Fibroblast of skin of abdomen (primary cell): ENCODE results near the gene MAP4K4.

Experiments
- DNase-seq: peaks from one replicate; pipeline ENCODE4 v3.0.0-alpha.2; 2013

MAP4K4 gene

DNA sequence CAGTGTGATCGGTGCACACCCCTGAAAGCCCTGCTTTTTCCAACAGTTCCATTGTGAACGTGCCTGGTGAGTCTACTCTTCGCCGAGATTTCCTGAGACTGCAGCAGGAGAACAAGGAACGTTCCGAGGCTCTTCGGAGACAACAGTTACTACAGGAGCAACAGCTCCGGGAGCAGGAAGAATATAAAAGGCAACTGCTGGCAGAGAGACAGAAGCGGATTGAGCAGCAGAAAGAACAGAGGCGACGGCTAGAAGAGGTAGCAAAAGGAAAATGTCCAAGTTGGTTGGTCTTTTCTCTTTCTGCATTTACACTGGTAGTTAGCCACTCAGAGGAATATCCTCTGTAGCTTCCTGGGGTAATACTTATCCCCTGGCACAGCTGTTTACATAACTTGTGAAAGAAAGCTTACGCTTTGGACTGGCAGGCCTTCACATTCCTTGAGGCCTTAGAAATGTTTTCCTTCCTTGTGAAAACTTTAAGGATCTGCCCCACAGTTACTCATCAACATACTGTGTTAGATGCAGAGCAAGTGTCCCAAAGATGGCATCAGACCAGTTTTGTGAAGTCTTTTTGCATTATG lies 146.6 kb downstream of the MAP4K4 start:
- no peak for DNase-seq

DNA sequence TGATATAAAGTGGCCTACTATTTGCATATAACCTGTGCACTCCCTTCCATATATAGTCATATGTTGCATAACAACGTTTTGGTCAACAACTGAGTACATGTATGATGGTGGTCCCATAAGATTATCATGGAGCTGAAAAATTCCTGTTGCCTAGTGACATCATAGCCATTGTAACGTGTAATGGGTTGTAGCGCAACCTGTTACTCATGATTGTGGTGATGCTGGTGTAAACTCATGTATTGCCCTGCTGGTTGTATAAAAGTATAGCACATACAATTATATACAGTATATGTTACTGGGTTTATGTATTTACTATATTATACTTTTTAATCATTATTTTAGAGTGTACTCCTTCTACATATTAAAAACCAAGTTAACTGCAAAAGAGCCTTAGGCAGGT lies 149.5 kb downstream of the MAP4K4 start:
- no peak for DNase-seq

DNA sequence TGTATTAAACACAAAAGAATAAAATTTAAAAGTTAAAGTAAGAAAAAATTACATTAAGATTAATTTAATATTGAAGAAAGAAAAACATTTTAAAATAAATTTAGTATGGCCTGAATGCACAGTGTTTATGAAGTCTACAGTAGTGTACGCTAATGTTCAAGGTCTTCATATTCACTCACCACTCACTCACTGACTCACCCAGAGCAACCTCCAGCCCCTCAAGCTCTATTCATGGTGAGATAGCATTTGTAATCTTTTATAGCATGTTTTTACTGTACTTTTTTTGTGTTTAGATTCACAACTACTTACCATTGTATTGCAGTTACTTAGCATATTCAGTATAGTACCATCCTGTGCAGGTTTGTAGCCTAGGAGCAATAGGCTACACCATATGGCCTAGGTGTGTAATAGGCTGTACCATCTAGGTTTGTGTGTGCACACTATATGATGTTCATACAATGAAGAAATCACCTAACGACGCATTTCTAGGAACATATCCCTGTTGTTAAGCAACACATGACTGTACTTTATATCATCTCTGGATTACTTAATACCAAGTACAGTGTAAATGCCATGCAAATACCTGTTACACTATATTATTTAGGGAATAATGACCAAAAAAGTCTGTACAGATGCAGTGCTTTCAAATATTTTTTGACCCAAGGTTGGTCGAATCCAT lies 150.3 kb downstream of the MAP4K4 start:
- no peak for DNase-seq

DNA sequence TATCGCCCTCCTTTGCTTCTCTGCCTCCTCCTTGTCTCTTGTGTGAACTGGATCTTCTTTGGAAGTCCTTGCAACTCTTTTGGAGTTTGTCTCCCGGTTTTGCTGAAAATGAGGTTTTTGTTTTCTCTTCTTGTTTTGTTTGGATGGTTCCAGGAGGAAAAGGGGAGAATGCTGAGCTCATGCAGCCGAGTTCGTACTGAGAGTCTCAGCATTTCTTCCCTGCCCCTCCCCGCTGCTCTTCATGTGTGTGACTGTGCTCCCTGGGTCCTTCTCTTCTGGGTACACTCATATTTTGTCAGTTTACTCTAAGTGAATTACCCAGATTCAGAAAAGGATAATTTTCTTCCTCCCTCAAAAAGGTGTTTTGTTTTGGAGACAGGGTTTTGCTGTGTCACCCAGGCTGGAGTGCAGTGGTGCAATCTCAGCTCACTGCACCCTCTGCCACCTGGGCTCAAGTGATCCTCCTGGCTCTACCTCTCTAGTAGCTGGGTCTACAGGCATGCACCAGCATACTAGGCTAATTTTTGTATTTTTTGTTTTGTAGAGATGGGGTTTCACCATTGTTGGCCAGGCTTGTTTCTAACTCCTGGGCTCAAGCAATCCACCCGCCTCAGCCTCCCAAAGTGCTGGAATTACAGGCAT lies 151.4 kb downstream of the MAP4K4 start:
- DNase-seq: no peak

DNA sequence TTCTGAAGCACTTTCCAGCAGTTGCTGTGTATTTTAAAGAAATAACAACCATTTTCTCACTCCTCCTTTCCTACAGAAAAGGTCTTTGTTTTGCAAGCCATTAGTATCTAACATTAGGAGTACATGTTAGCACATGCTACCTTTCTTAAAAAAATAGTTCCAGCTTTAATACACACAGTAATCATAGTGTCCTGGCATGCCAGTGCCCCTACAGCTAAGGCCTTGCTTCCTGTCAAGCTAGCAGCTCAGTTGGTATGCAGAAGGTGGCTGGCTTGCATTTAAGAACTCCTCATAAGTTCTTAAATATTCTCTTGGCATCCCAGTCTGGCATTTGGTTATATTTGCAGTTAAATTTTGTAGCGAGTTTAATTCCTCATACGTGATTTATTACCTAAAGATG lies 152.9 kb downstream of the MAP4K4 start:
- no peak for DNase-seq

DNA sequence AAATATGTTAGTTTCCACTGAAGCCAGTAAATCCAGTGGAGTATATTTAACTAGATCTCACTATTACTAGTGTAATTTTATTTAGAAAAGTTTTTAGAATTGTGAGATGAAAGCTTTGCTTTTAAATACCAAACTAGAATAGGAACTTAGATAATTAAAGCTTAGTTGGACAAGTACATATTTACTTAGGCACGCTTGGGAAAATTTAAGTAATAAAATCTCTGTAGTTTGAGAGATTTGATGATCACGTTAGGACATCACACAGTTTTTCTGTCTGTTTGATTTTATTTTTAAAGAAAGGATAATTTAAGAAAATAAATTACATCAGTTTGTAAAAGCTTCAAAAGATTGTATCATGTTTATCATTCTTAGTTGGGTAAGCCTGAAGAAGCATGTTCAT lies 153.5 kb downstream of the MAP4K4 start:
- DNase-seq: no peak

DNA sequence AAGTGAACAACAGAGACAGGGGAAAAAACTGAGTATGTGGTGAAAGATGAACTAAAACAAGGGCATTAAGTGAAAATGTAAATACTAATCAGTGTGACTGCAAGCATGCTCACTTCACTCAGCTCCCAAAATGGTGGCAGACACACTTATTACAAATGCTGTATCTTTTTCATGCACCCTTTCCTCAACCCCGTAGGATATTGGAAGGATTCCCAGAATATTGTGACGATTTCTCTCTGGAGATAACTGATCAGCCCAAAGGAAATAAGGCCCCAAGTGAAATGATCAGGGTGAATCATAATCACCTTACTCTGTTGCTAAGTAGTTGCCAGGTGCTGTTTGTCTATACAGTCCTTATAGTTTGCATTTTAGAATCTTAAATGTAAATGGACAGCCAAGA lies 155.3 kb downstream of the MAP4K4 start:
- no peak for DNase-seq

DNA sequence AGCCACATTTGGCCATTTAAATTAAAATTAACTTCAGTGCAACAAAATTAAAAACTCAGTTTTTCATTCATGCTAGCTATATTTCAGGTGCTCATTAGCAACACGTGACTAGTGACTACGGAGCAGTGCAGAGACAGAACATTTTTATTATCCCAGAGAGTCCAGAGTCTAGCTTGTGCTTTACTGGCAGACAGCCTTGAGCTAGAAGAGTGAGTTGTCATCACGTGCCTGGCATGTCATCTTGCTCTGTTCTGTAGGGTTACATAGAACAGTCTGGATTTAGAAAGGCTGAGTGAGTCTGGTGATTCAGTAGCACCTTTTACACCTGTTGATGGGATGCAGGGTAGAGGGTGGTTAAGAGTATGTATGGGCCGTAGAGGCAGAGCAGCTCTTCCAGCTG lies 157.4 kb downstream of the MAP4K4 start:
- DNase-seq: no peak

DNA sequence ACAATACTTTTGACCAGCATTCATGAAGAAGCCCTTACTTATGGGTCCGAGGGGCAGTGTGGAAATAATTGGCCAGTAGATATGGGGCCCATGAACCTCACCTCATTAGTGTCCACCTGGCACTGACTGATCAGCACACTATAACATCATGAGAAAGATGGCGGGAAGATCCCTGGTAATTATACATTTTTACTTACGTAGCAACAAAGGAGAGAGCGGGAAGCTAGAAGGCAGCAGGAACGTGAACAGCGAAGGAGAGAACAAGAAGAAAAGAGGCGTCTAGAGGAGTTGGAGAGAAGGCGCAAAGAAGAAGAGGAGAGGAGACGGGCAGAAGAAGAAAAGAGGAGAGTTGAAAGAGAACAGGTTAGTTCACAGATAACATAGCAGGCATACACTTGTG lies 158.3 kb downstream of the MAP4K4 start:
- no peak for DNase-seq

DNA sequence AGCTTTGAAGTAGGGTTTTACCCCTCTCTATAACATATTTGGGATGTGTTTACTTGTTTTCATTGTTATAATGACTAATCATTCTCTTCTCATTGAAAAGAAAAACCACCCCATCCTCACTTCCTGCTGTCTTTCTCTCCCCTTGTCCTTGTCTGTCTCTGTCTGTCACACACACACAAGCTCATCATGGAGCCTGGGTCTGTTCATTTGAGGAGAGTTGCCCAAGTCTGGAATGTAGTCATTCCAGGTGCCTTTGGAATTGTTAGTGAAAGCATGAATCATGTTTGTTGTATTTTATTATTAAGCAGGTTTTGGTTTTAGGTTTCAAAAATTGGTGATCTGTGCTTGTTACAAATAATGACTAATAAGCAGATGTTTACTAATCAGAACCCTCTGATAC lies 160.7 kb downstream of the MAP4K4 start:
- DNase-seq: no peak

DNA sequence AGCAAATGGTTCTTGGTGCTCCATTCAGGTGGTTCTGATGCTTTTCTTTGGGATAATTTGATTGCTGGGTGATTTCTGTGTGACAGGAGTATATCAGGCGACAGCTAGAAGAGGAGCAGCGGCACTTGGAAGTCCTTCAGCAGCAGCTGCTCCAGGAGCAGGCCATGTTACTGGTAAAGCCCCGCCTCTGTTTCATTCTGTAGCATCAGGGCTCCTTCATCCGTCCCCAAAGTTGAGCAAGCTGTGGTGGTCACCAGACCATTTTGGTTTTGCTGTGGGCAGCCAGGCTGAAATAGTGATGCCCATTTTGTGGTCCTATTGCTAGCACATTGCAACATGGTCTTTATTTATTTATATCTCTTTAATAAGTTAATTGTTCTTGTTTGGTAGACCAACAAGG lies 161.4 kb downstream of the MAP4K4 start:
- DNase-seq: no peak

DNA sequence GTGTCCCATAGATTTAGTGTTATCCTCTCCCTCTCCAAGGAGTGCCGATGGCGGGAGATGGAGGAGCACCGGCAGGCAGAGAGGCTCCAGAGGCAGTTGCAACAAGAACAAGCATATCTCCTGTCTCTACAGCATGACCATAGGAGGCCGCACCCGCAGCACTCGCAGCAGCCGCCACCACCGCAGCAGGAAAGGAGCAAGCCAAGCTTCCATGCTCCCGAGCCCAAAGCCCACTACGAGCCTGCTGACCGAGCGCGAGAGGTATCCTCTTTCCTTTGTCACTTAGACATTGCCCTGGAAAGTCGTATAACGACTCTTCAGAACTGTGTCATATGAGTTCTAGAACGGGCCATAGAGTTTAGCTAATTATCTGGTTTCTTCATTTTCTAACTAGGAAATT lies 162.1 kb downstream of the MAP4K4 start:
- no peak for DNase-seq

DNA sequence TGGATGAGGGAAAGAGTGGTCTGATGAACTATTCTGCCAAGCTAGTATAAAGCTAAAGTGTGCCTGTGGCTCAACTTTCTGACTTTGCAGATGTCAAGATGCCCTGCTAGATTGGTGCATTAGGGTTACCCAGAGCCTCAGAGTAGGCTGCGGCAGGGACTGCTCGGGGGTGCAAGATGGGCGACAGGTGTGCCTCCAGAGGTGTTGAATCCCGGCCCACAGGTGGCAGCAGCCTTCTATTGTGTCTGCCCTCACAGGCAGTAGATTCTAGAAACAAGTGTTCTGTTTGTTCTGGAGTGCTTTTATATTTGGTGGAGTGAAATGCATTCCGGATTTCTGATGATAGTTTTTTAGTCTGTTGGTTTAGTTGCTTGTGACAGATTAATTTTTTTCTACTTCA lies 162.7 kb downstream of the MAP4K4 start:
- DNase-seq: no peak

DNA sequence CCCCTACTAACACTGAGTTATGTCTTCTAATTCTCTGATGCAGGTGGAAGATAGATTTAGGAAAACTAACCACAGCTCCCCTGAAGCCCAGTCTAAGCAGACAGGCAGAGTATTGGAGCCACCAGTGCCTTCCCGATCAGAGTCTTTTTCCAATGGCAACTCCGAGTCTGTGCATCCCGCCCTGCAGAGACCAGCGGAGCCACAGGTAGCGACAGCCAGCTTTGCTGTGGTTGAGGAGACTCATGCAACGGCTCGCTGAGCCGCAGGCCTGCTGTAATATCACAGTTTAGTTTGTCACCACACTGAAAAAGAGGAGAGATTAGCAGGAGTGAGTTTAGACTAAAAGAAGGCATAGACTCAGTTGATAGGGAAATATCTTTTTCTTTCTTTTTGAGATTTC lies 163.3 kb downstream of the MAP4K4 start:
- no peak for DNase-seq

DNA sequence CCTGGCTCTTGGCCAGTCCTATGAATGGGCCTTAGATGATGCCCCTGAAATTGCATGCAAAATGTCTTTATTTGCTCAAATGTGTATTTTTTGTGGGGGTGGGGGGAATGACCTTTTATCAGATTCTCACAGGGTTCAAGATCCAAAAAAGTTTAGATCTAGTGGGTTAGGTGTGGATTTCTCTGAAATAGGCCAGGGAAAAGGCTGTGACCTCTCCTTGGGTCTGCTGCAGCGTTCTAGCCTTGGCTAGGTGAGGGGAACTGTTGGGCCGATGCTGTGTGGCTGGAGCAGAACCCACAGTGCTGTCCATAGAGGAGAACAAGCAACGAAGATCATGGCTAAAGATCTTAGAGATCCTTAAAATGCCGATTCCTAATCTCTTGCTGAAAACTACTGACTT lies 163.9 kb downstream of the MAP4K4 start:
- no peak for DNase-seq

DNA sequence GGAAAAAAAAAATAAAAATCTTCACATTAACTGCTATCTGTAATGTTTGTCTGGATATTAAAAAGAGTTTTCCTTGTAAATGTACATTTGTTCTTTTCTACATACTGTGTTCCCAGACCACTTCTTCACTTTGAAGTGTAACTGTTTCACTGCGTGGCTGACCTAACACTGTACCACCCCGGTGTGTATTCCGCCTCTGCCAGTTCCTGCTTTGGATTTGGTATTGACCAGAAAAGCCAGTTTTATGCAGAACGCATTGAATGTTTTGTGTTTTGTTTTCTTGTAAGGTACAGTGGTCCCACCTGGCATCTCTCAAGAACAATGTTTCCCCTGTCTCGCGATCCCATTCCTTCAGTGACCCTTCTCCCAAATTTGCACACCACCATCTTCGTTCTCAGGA lies 166.0 kb downstream of the MAP4K4 start:
- DNase-seq: no peak

DNA sequence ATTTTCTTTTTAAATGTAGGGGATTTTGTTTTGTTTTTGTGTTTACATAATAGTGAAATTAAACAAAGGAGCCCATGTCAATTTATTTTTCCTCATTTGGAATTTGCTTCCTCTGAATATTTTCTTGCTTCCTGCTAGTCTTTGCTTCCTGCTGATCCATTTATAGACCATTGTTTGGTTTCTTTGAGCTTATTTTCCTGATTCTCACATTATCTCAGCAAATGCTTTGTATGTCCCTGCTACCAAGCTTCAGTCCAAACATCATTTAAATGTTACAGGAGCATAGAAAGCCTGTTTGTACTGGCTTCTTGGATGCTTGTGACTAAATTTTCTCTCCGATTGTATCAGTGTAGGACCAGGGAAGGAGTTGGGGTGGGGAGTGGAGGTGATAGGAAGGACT lies 166.9 kb downstream of the MAP4K4 start:
- DNase-seq: no peak

DNA sequence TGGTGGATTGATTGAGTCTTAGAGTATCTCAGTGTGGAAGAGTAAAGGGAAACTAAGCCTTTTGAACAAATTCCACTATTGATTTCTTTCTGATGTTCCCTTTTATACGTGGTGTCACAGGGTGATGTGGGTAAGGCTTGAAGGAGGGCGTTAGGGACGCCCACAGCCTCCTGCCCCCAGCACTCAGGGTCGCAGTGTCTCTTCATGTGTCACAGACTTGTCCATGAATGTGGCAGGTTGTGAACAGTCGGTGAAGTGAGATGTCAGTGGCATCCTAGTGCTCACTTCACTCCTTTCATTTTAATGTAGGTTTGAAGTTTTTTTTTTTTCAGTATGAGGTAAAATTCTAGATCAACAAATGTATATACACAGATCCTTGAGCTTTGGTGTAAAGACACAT lies 171.0 kb downstream of the MAP4K4 start:
- no peak for DNase-seq

DNA sequence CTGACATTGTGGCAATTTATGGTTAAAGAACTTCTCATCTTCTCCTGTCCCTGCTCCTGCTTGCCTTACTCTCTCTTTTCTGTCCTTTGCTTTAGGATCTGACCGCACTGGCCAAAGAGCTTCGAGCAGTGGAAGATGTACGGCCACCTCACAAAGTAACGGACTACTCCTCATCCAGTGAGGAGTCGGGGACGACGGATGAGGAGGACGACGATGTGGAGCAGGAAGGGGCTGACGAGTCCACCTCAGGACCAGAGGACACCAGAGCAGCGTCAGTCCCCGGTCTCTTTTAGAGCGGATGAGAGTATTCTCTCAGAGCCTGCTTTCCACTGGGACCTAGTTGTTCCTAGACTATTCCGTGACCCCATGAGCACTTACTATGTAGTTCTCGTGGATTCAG lies 172.0 kb downstream of the MAP4K4 start:
- no peak for DNase-seq

DNA sequence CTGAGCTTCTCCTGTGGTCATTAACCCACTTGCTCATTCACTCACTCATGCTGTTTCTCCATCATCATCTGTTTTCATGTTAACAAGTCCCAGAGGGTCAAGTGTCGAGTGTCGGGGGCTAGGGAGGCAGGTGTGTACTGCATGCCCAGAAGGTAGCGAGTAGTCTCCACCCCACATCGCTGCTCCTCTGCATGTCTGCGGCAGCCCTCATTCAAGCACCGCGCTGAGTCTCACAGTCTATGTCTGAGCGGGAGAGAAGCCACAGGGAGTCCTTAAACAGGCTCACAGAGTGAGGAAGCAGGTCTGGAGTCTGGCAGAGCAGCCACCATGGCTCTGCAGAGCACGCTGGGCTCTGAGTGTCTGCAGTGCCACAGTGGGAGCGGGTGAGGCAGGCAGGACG lies 172.9 kb downstream of the MAP4K4 start:
- DNase-seq: no peak

DNA sequence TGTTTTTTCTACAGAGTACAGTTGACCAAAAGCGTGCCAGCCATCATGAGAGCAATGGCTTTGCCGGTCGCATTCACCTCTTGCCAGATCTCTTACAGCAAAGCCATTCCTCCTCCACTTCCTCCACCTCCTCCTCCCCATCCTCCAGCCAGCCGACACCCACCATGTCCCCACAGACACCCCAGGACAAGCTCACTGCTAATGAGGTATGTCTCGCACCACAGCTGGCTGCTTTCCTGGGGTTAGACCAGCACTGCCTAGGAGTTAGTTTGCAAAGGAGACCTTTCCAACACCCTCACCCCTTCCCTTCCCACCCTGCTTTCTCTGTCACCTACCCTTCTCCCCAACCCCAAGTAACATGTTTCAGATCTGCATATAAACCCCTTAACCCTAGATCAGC lies 174.0 kb downstream of the MAP4K4 start:
- no peak for DNase-seq

DNA sequence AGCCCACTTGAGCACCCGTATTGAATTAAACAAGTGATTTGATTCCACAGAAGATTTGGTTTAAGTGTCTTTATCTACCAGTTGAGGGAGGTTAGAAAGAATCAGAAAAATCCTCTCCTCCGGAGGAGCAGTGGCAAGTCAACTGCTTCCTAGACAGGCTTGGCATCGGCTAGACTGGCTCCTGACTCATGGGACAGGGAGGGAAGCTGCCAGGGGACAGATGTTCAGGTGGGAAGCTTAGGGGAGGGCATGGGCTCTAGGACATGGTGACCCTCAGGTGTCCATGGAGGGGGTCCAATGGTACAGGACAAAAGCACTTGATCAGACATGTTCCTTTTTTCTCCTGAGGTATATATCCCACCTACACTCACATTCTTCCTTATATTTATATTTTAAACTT lies 175.0 kb downstream of the MAP4K4 start:
- DNase-seq: no peak

DNA sequence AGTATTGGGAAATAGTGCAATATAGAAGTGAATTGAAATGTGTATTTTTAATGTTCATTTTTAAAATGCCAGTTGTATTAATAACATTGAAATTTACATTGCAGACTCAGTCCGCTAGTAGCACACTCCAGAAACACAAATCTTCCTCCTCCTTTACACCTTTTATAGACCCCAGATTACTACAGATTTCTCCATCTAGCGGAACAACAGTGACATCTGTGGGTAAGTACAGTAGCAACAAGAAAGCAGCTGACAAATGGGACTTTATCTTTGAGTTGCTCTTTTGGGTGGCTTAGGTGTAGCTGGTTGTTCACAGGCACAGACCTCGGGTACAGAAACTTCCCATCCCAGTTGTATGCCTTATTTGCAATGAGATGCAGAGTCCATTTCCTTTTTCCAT lies 176.0 kb downstream of the MAP4K4 start:
- peak; percentile 17 for DNase-seq

DNA sequence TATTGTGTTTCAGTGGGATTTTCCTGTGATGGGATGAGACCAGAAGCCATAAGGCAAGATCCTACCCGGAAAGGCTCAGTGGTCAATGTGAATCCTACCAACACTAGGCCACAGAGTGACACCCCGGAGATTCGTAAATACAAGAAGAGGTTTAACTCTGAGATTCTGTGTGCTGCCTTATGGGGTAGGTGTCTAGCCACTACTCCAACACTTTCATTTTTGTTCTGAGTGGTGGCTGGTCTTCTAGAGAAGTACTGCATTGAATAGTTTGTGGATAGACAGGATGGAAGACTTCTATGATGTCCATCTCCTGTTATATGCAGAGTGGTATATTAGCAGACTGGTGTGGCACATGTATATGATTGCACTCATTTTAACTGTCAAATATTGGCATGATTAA lies 176.6 kb downstream of the MAP4K4 start:
- DNase-seq: no peak

DNA sequence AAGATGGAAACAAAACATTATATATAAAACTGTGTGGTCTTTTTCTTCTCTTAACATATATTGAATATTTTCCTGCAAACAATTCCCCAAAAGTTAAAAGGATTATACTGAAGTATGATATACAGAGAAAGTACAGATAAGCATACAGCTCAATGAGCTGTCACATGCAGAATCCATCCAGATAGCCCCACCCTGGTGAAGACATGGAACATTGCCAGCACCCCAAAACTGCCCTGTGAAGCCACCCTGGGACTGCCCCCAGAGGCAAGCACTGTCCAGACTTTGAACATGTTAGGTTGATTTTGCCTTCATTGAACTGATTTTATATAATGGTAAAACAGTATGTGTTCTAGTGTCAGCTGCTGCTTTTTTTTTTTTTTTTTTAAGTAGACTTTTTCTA lies 182.0 kb downstream of the MAP4K4 start:
- DNase-seq: no peak
